Activated naive CD4-positive, alpha-beta T cell treated with anti-CD3 and anti-CD28 coated beads, Interleukin-2, amount 50 U/mL, for 72 hours (primary cell): ENCODE results near the gene OGN. TPM values are rescaled to one million over a fixed set of nuclear protein-coding genes. Genes with fewer than 3 reads are reported as not detected.

Experiments used
- ATAC-seq, 2 donors: fragments of 150-1000 bp; cut with Tn5 transposase; 2 replicates each; pipeline ENCODE4 v1.10.0; 2021; ENCODE audit warnings: mild to moderate bottlenecking in 2 of 2, moderate library complexity in 2 of 2
- DNase-seq, 2 donors: peaks; one replicate each; pipeline ENCODE4 v3.0.0; 2021 to 2022; ENCODE audit warnings: low spot score in 2 of 2
- H3K27ac Mint-ChIP-seq, 2 donors: one replicate each; pipeline ENCODE4 v1.8.0; 2022; ENCODE audit warnings: mild to moderate bottlenecking in 2 of 2, mixed read lengths in 2 of 2
- H3K36me3 Mint-ChIP-seq, 2 donors: one replicate each; pipeline ENCODE4 v1.8.0; 2022; ENCODE audit warnings: mixed read lengths in 2 of 2
- H3K9me3 Mint-ChIP-seq, 2 donors: one replicate each; pipeline ENCODE4 v1.8.0; 2022; ENCODE audit warnings: mixed read lengths in 2 of 2
- total RNA-seq, 2 donors: library from RNA; stranded (reverse); gene quantifications; one replicate each; pipeline ENCODE4 v1.2.3, GENCODE V29; 2022

The OGN gene, protein sequence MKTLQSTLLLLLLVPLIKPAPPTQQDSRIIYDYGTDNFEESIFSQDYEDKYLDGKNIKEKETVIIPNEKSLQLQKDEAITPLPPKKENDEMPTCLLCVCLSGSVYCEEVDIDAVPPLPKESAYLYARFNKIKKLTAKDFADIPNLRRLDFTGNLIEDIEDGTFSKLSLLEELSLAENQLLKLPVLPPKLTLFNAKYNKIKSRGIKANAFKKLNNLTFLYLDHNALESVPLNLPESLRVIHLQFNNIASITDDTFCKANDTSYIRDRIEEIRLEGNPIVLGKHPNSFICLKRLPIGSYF
- not detected for total RNA-seq

DNA sequence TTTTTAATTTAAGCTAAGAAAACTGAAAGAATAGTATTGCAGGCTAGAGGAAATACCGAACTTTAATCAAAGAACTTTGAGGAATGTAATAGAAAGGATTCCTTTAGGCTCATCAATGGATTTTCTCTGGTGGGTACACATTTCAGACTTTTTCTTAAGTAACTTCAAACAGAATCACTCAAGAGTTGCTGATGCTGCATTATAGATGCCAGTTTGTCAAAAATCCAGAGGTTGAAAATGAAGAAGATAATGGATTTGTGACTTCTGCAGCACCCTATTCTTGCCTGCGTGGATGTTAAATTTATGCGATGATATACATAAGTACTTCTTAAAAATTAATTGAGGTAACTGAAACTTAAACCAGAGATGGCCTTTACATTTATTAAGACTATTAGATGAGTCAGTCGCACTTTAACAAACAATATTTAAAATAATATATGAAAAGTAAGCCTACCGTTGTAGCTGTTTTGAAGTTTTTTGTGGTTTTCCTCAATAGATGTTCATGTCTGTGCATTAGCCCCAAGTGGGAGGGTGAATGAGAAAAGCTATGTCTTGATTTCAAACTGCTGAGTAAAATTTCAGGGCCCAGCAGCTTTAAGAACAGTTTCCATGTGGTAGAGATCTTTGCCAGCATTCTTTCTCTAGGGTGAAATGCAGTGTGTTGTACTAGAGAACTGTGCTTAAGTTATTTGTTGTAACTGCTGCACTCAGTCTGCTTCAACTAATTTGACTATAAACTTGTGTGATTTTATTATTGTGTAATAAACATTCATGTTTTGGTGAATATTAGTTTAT, at the start of gene OGN:
TSS of gene OGN (minus strand) at position 537 of the 795 bp plus-strand sequence. CDS start 1,171 bp downstream, outside the sequence.
- Mint-ChIP-seq H3K36me3 (no peaks in the 10 kb centered on the region), H3K27ac (no peak within 1 kb of the TSS), H3K9me3 (no peaks in the 10 kb centered on the region)
- ATAC-seq = no peak
- no peak for DNase-seq

DNA sequence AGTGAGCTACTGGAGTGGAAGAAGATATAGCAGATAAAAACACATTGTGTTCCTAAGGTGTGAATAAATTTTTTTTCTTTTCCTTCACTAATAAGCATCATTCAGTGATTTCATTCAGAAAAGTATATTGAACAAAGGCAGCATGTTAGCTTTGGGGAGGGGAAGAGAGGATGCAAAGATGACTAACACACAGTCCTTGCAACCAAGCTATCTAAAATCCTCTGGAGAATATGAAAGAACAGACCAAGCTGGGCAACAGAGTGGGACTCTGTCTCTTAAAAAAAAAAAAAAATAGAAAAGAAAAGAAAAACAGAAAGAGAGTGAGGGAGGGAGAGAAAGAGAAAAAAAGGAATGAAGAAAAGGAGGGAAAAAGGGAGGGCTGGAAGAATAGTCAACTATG, 42.2 kb upstream of the OGN start:
- ATAC-seq = no peak

DNA sequence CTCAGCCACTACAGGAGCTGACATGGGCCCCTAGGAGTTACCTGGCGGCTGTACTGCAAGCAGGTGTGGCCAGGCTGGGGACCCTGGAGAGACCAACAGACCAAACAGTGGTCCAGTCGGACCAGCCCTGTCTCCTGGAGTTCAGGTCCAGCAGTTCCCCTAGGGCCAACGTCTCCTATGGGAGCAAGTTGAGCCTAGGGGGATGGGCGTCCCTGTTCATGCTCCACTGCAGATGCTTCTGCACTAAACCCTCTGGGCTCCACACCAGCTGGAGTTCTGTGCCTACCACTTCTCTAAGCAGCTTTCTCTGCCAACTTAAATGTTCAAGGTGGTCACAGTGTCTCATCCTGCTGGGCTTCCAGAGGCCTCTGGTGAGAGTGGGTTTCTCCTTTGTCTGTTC, 40.5 kb upstream of the OGN start:
- no peaks in the 10 kb centered on the region for H3K36me3 Mint-ChIP-seq
- H3K27ac Mint-ChIP-seq = no peak overlapping the region
- no peaks in the 10 kb centered on the region for H3K9me3 Mint-ChIP-seq
- no peak for DNase-seq
- no peak for ATAC-seq

More for the DNA sequence above, 42.2 kb upstream of the OGN start:
- DNase-seq = no peak
- no peaks in the 10 kb centered on the region for H3K9me3 Mint-ChIP-seq
- H3K27ac Mint-ChIP-seq = no peak overlapping the region
- no peaks in the 10 kb centered on the region for H3K36me3 Mint-ChIP-seq

DNA sequence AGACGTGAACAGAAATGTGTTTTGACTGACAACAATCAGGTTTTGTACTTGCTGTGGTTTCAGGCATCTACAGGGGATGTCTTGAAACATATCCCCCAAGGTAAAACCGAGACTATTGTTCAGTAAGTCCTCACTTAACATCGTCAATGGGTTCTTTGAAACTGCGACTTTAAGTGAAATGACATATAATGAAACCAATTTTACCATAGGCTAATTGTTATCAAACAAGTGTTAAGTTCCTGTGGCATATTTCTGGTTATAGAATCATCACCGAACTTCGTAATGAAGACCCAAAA, 36.3 kb upstream of the OGN start:
- peak in 1 of 2 donors; percentile 93 for ATAC-seq
- Mint-ChIP-seq H3K27ac (no peak overlapping the region), H3K9me3 (no peaks in the 10 kb centered on the region)

DNA sequence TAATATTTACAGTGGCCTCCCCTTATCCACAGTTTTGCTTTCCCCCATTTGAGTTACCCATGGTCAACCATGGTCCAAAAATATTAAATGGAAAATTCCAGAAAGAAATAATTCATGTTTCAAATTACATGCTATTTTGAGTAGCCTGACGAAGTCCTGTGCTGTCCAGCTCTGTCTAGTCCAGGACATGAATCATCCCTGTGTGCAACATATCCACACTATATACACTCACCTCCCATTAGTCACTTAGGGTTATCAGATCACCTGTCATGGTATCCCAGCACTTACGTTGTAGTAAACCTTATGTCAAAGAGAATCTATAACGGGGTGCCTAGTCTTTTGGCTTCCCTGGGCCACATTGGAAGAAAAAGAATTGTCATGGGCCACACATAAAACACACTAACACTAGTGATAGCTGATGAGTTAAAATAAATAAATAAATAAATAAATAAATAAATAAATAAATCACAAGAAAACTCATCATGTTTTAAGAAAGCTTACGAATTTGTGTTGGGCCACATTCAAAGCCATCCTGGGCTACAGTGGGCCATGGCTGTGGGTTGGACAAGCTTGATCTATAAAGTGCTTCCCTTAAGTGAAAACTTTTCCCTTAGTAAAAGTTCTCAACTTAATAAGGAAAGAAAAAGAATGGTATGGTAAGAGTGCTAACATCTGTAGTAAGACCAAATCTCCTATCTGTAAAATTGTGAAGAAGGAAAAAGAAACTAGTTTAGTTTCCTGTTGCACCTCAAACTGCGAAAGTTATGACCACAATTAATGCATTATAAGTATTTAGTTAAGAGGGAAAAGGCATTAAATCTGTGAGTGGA, 35.8 kb upstream of the OGN start:
- H3K27ac Mint-ChIP-seq = no peak overlapping the region

More for the DNA sequence above, 36.3 kb upstream of the OGN start:
- no peak for DNase-seq
- H3K36me3 Mint-ChIP-seq = no peaks in the 10 kb centered on the region

DNA sequence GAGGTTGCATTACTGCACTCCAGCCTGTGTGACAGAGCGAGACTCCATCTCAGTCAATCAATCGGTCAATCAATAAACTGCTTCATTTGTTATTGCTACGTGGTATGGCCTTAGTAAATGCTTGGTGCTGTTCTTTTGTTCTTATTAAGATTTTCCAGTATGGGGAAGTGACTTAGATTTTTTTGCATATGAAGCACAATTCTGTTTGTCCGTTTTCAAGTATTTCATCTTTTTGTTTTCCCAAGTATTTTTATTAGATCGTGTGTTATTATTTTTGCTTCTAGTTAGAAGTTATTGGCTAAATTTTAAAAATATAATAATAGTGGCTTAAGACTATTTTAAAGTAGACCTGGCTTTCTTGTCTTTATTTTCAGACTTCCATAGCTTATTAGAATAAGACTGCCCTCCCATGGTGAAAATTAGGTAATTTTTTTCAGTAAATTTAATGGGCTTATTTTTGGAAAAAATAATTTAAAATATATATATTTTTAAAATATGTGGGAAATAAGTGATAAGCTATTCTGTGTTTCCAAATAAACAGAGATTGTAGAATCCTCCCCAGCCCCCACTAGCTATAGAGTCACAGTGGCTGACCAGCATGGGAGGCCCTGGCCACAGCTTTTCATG, 34.6 kb upstream of the OGN start:
- ATAC-seq (no peak), DNase-seq (no peak)
- no peaks in the 10 kb centered on the region for H3K9me3 Mint-ChIP-seq
- H3K36me3 Mint-ChIP-seq = no peaks in the 10 kb centered on the region
- H3K27ac Mint-ChIP-seq = no peak overlapping the region

More for the DNA sequence above, 35.8 kb upstream of the OGN start:
- H3K9me3 Mint-ChIP-seq = no peaks in the 10 kb centered on the region
- ATAC-seq = no peak
- no peaks in the 10 kb centered on the region for H3K36me3 Mint-ChIP-seq
- DNase-seq = no peak

DNA sequence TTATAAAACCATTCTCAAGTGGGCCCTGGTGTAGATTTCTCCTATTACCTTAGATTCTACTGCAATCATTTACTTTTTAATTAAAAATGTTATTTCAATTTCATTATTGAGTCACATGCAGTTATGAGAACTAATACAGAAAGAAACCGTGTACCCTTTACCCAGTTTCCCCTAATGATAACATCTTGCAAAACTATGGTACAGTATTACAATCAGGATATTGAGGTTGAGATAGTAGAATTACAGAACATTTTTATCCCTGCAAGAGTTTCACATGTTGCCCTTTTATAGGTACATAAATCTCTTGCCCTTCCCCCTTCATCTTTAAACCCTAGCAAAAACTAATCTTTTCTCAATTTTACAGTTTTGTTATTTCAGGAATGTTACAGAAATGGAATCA, 30.9 kb upstream of the OGN start:
- ATAC-seq (no peak), DNase-seq (no peak)
- no peaks in the 10 kb centered on the region for H3K9me3 Mint-ChIP-seq
- H3K36me3 Mint-ChIP-seq = peaks cover 0 to 6% of the 10 kb centered on the region in 2 donors
- no peak overlapping the region for H3K27ac Mint-ChIP-seq

DNA sequence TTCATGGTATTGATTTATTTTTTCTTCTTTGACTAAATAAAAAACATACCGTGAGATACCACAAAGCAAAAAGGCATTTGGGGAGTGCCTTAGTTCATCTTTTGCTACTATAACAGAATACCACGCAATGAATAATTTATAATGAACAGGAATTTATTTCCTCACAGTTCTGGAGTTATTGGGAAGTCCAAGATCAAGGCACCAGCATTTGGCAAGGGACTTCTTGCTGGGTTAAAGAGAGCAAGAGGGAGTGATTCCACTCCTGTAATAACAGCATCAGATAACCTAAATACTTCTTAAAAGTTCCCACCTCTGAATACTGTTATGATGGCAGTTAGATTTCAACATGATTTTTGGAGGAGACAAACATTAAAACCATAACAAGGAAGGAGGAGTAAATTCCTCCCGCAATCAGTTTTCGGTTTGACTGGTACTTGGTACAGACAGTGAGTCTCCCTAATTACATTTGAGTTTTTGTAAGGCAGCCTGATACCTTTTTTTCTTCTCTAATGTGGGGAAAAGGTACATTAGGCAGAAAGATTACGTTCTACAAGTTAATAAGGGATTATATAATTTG, 28.7 kb upstream of the OGN start:
- ATAC-seq = no peak
- Mint-ChIP-seq H3K9me3 (no peaks in the 10 kb centered on the region), H3K36me3 (peaks cover 0 to 6% of the 10 kb centered on the region in 2 donors), H3K27ac (no peak overlapping the region)
- DNase-seq = no peak

DNA sequence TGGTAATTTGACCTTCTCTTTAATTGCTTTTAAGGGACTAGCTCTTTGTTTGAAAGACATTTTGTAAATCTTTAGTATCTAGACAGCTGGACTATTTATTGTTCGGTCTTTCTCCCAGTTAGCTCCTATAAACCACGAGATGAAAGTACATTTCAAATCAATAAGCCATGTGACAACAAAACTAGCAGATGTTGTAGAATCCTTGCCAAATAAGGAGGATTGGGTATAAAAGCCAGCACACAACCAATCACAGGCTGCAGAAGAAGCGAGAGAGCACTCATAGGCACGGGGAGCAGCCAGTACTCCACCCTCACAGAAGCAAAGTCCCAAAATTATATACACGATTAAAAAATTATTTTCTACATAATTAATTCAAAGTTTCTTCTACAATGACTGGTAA, 28.0 kb upstream of the OGN start:
- Mint-ChIP-seq H3K27ac (no peak overlapping the region), H3K36me3 (peaks cover 0 to 6% of the 10 kb centered on the region in 2 donors), H3K9me3 (no peaks in the 10 kb centered on the region)
- ATAC-seq (no peak), DNase-seq (no peak)

DNA sequence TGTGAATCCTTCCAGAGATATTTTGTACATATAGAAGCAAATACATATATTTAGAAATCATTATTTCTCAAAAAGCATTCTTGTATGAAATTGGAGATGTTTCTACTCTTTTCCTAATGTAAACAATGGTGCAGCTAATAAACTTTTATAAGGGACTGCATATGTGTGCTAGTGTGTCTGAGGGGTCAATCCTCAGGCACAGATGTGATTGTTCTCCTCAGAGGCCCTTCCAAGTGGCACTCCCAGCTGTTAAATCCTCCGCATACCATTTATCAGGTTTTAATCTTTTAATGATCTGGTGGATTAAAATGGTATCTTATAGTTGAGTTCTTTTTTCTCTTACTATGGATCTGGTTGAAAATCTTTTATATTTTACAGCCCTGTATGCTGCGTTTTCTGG, 25.5 kb upstream of the OGN start:
- ATAC-seq (no peak), DNase-seq (no peak)
- Mint-ChIP-seq H3K27ac (no peak overlapping the region), H3K9me3 (no peaks in the 10 kb centered on the region), H3K36me3 (peaks cover 0 to 6% of the 10 kb centered on the region in 2 donors)

DNA sequence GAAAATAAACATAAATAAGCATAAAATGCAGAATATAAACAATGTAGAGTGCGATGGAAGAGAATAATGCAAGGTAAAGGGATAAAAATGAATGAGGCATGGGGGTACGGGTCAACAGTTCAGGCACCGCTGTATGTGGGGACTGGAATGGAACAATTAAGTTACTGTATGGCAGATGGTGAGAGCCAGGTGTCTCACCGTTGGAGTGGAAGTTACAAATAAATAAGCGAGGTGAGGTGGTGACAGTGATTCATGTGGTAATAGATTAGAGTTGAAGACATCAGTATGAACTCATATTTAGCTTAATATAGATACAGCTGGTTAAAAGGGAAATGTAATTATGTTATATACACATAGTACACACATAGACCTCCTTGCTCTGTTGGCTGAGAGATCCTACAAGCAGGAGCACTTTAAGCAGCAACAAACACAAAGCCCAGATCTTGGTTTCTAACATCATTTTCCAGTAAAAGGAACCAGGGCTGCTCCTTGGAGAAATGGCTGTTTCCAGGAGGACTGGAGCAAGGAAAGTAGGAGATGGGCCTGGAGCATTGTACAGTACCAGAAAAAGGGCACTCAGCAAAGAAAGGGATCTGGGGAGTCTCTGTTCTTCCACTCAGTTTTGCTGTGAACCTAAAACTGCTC, 22.2 kb upstream of the OGN start:
- DNase-seq (no peak), ATAC-seq (no peak)
- no peak overlapping the region for H3K27ac Mint-ChIP-seq
- peaks cover 0 to 6% of the 10 kb centered on the region in 2 donors for H3K36me3 Mint-ChIP-seq
- no peaks in the 10 kb centered on the region for H3K9me3 Mint-ChIP-seq

DNA sequence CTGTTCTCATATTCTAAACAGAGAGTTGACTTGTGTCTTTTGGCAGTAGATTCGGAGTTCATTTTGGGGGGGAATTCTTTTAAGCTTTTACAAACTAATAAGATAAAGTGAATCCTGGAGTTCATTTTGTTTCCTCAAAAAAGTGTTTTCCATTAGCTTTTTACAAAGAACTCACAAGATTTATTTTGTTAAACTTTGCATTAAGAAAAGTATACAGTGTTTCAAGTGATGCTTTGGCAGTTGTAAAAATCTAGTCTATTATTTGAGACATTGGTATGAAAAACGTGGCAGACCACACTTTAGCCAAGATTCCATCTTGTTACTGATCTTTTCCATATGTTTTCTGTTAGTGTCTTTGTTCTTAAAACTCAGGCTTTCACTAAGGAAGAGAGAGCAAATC, 21.1 kb upstream of the OGN start:
- ATAC-seq = no peak

DNA sequence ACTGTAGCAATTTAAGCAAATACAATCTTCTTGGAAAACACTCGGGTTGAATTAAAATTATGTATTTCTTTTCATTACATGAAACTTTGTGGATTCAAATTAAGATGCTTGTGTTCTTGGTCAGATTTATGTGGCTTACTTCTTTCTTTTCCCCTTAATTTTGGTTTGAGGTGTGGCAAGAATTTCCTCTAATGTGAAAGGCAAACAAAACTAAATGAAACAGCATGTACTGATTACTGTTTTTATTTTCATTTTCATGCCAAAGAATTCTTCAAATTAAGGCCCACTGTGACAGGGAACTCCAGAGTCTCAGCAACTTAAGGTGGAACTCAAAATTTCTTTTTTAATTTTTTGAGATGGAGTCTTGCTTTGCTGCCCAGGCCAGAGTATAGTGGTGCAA, 20.0 kb upstream of the OGN start, which contains the start of gene OMD:
TSS of gene OMD (minus strand) at position 132 of the 400 bp plus-strand sequence. CDS start 6,913 bp downstream, outside the sequence.
- no peak for ATAC-seq
- no peak within 1 kb of the TSS for H3K27ac Mint-ChIP-seq
- H3K36me3 Mint-ChIP-seq = peaks cover 0 to 6% of the 10 kb centered on the region in 2 donors
- H3K9me3 Mint-ChIP-seq = no peaks in the 10 kb centered on the region
- no peak for DNase-seq

More for the DNA sequence above, 21.1 kb upstream of the OGN start:
- Mint-ChIP-seq H3K36me3 (peaks cover 0 to 5% of the 10 kb centered on the region in 2 donors), H3K9me3 (no peaks in the 10 kb centered on the region), H3K27ac (no peak overlapping the region)
- DNase-seq = no peak

DNA sequence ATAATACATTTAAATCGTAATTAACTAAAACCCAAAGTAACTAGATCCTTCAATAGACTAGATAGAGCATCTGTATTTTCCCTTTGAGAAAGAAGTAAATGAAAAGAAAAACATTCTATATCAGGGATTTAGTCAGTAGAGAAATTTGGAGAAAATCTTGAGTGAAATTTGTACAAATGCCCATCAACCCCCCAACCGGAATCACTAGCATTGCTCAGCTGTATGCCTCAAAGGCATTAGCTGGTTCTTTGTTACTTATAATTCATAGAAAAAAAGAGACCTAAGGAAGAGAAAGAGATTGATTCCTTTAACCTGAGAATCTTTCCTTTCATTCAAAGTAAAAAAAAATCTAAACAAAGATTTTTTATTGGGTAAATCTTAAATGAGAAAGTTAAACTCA, 19.2 kb upstream of the OGN start:
- Mint-ChIP-seq H3K9me3 (no peaks in the 10 kb centered on the region), H3K36me3 (peaks cover 0 to 6% of the 10 kb centered on the region in 2 donors), H3K27ac (no peak overlapping the region)
- no peak for ATAC-seq
- DNase-seq = no peak

DNA sequence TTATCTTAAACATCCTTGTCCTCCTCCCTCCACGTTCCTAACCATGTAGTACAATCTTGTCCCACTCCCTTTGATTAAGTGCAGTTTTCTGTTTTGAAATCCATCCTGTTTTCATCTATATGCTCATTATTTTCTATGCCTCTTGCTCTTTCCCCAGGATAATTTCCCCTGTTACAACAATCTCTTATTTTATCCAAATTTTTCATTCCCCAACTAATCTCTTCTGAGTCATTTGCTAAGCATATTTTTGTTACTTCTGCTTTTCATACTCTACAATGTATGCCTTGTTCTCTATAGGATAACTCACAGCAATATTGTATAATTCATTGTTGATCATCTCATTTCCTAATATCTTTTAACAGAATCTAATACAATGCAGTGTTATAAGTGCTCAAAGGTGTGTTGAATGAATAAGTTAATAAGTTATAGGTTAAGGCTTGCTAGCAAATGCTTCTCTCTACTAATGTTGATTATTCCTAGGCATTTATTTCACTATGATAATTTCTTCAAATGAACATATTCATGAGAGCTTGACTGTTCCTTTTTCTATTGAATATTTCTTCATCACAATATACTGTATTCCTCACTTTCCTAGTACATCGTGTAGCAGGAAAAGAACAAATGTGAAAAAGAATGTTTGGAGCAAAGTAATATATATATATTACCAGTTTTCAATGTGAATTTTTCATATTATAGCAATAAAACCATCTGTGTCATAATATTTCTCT, 18.4 kb upstream of the OGN start:
- Mint-ChIP-seq H3K27ac (no peak overlapping the region), H3K9me3 (no peaks in the 10 kb centered on the region), H3K36me3 (peaks cover 0 to 6% of the 10 kb centered on the region in 2 donors)
- ATAC-seq = no peak
- no peak for DNase-seq
